ENCODE results near the gene RNASE13.
A peak's percentile ranks its signal among the peaks of the same experiment; 100 is the strongest.
"Not testable (repeated sequence)": the region's sequence is repeated elsewhere in the genome, so short reads cannot be mapped to it uniquely, and the experiment has no call there.

Gene RNASE13

DNA sequence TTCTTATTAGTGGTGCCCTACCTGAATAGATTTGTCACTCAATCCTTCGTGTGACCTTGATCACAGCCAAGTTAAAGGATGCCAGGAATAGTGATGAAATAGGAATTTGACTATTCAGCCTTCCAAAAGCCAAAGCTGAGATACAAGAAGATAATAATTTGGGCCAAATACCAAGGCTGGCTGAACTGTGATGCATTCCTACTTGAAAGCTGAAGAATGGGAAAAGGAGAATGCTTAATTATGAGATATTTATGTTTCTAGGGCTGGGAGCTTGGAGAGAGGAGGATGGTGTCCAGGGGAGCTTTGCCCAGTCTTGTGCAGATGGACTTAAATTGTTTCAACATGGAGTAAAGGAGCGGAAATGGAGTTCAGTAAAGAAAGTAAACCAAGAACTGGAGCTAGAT lies 12.8 kb upstream of the RNASE13 start:
- Histone ChIP-seq H3K27me3 (no peaks in the 10 kb centered on the region), H3K9me3 (no peaks in the 10 kb centered on the region), H3K4me1 (peaks cover 20% of the 10 kb centered on the region), H3K4me3 (ENCODE audit: low read depth, low read length) (no peak overlapping the region), H3K36me3 (no peaks in the 10 kb centered on the region)
- no peak for DNase-seq
- TF ChIP-seq, protein P1, sequence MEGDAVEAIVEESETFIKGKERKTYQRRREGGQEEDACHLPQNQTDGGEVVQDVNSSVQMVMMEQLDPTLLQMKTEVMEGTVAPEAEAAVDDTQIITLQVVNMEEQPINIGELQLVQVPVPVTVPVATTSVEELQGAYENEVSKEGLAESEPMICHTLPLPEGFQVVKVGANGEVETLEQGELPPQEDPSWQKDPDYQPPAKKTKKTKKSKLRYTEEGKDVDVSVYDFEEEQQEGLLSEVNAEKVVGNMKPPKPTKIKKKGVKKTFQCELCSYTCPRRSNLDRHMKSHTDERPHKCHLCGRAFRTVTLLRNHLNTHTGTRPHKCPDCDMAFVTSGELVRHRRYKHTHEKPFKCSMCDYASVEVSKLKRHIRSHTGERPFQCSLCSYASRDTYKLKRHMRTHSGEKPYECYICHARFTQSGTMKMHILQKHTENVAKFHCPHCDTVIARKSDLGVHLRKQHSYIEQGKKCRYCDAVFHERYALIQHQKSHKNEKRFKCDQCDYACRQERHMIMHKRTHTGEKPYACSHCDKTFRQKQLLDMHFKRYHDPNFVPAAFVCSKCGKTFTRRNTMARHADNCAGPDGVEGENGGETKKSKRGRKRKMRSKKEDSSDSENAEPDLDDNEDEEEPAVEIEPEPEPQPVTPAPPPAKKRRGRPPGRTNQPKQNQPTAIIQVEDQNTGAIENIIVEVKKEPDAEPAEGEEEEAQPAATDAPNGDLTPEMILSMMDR (IDR thresholded peaks at IDR 0.05; ENCODE audit: low read depth, low read length) = no peak

DNA sequence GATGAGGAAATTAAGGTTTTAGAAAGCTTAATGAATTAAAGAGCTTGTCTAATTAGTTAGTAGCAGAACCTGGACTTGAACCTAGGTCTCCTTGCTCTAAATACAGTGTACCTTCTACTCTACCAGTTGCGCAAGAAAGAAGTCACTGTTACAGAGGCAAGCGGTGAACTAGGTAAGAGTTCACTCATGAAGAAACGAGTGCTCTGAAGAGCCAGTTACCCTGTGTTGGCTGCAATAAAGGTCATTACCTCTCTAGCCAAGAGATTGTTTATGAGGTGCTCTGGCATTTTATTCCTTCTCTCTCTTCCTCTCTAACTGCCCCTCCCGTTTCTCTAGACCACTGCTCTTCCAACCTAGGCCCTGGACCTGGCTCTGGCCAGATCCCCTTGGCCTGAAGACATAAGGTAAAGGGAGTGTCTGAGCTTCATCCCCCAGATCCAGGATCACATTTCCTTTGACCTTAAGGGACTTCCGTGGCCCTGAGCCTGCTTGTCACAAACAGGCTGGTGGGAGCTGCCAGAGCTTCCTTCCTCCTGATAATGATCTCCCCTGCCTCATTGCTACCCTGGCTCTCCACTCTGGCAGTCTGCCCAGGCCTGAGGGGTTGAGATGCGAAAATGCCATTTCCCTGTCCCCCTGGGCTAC lies 9.5 kb upstream of the RNASE13 start:
- peak; percentile 93 for DNase-seq
- no peak overlapping the region for H3K4me3 ChIP-seq (ENCODE audit: low read depth, low read length)
- TF ChIP-seq, protein P1 (IDR thresholded peaks at IDR 0.05; ENCODE audit: low read depth, low read length) = no peak

DNA sequence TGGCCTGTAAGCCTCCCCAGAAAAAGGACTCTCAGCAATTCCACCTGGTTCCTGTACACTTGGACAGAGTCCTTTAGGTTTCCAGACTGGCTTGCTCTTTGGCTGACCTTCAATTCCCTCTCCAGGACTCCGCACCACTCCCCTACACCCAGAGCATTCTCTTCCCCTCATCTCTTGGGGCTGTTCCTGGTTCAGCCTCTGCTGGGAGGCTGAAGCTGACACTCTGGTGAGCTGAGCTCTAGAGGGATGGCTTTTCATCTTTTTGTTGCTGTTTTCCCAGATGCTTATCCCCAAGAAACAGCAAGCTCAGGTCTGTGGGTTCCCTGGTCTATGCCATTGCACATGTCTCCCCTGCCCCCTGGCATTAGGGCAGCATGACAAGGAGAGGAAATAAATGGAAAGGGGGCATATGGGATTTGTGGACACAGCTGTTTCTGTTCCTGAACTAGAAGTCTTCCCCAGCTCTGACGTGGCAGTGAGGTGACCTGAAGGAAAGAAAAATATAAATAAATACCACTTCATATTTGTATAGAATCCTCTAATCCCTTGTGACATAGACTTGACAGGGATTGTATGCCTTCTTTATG lies 8.9 kb upstream of the RNASE13 start:
- DNase-seq = no peak
- no peak overlapping the region for H3K4me3 ChIP-seq (ENCODE audit: low read depth, low read length)

More for the DNA sequence above, 9.5 kb upstream of the RNASE13 start:
- no peaks in the 10 kb centered on the region for H3K36me3 ChIP-seq
- no peaks in the 10 kb centered on the region for H3K27me3 ChIP-seq
- H3K9me3 ChIP-seq = no peaks in the 10 kb centered on the region
- H3K4me1 ChIP-seq = peaks cover 32% of the 10 kb centered on the region

DNA sequence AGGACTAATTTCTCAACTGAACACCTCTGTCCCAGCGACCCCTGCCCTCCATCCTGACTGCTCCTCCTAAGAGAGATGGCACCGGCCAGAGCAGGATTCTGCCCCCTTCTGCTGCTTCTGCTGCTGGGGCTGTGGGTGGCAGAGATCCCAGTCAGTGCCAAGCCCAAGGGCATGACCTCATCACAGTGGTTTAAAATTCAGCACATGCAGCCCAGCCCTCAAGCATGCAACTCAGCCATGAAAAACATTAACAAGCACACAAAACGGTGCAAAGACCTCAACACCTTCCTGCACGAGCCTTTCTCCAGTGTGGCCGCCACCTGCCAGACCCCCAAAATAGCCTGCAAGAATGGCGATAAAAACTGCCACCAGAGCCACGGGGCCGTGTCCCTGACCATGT lies 8.3 kb upstream of the RNASE13 start:
- no peak overlapping the region for H3K4me3 ChIP-seq (ENCODE audit: low read depth, low read length)
- H3K4me1 ChIP-seq = peaks cover 32% of the 10 kb centered on the region
- no peaks in the 10 kb centered on the region for H3K27me3 ChIP-seq
- DNase-seq = no peak
- no peaks in the 10 kb centered on the region for H3K36me3 ChIP-seq
- TF ChIP-seq, protein P1 (IDR thresholded peaks at IDR 0.05; ENCODE audit: low read depth, low read length) = no peak
- no peaks in the 10 kb centered on the region for H3K9me3 ChIP-seq

More for the DNA sequence above, 8.9 kb upstream of the RNASE13 start:
- Histone ChIP-seq H3K27me3 (no peaks in the 10 kb centered on the region), H3K4me1 (peaks cover 32% of the 10 kb centered on the region), H3K36me3 (no peaks in the 10 kb centered on the region), H3K9me3 (no peaks in the 10 kb centered on the region)
- TF ChIP-seq, protein P1 (IDR thresholded peaks at IDR 0.05; ENCODE audit: low read depth, low read length) = no peak

DNA sequence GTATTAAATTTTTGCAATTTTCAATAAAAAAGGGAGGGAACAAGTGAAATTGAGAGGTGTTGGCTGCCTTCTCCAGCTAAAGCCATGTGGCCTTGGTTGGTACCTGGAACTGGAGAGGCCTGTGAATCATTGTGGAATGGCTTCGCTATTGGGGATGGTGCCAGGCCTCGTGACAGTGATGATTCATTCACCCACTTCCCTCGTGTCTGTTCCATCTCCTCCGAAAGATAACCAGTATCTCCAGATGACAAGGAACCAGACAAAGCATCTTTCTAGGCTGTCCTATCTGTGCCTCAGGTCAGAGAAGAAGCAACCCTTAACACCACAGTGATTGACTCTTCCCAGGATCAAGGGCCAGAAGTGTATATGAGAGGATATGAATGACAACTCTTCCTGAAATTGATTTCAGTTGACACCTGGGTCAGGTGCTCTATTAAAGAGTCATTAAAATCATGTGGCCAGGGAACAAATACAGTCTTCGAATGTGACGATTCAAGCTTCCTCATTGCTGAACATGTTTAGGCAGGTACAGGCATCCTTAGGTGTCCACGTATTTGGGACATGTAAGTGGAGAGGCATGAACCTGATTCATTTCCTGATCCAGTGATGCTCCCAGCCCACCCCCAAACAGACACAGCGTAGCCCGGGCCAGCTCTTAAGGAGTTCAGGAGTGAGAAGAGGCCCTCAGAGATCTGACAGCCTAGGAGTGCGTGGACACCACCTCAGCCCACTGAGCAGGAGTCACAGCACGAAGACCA lies 7.2 kb upstream of the RNASE13 start, which contains the start of gene RNASE7:
Gene RNASE7 (plus strand): TSS at position 687 of the 758 bp plus-strand sequence. CDS start 631 bp downstream, outside the sequence.
- Histone ChIP-seq H3K9me3 (no peaks in the 10 kb centered on the region), H3K4me3 (ENCODE audit: low read depth, low read length) (no peak within 1 kb of the TSS), H3K27me3 (no peaks in the 10 kb centered on the region), H3K36me3 (no peaks in the 10 kb centered on the region), H3K4me1 (peaks cover 32% of the 10 kb centered on the region)
- TF ChIP-seq, protein P1 (IDR thresholded peaks at IDR 0.05; ENCODE audit: low read depth, low read length) = no peak
- DNase-seq = no peak

DNA sequence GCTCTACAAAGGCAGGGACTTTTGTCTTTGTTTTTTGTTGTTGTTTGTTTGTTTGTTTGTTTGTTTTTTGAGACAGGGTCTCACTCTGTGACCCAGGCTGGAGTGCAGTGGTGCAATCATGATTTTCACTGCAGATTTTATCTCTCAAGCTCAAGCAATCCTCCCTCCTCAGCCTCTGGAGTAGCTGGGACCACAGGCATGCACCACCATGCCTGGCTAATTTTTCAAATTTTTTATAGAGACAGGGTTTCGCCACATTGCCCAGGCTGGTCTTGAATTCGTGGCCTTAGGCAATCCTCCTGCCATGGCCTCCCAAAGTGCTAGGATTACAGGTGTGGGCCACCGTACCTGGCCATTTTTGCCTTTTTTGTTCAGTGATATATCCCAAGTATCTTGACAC lies 6.3 kb upstream of the RNASE13 start:
- not testable (repeated sequence) for H3K4me3 ChIP-seq (ENCODE audit: low read depth, low read length); H3K36me3 ChIP-seq; H3K27me3 ChIP-seq; DNase-seq; H3K9me3 ChIP-seq
- peaks cover 32% of the 10 kb centered on the region for H3K4me1 ChIP-seq
